ENCODE measurements around the gene APOA4.

DNA sequence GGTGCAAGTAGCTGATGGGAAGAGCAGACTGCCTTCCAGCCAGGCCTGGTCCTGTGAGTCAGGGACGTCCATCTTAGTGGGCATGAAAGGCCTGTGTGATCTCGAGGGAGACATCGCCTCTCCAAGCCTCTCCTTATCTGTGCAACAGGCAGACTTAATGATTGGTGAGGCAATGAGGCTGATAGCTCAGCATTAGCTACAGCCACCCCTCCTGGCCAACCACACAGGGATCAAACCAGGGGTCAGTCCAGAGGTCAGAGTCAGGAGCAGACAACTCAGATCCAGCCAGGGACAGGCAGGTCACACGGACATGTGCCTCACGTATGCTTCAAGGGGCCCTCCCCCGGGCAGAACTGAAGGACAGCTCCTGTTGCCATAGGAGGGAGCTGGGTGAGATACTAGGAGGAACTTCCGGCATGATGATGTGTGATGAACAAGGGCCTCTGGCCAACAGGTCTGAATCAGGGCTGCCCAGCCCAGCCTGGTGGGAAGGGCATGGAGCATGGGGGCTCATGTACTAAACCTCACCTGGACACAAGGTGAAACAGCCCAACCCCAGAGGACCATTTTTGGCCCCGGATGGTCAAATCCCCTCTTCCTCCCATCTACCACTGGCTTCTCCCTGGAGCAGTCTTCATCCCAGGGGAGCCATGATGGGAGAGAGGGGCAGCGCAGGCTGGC, 3.8 kb upstream of the APOA4 start:
- TF ChIP-seq NFIC (IDR thresholded peaks at IDR 0.05) (no peak), DPF2 (IDR thresholded peaks at IDR 0.05) (no peak), NFE2L1 (tag; IDR thresholded peaks at IDR 0.05; ENCODE audit: borderline replicate concordance, low read depth) (no peak), FOXP1 (CRISPR knock-in tag; IDR thresholded peaks at IDR 0.05) (no peak), TEAD4 (IDR thresholded peaks at IDR 0.05; ENCODE audit: low read length) (no peak), TEAD4 (CRISPR knock-in tag; IDR thresholded peaks at IDR 0.05; ENCODE audit: borderline replicate concordance) (no peak), POLR2A (conservative IDR thresholded peaks at IDR 0.05) (no peak), JUND (IDR thresholded peaks at IDR 0.05; ENCODE audit: borderline replicate concordance, low read depth, low read length) (no peak), JUND (tag; IDR thresholded peaks at IDR 0.05; ENCODE audit: borderline replicate concordance, low read depth, low read length) (no peak), ZFP30 (CRISPR knock-in tag; IDR thresholded peaks at IDR 0.05; ENCODE audit: borderline replicate concordance) (no peak), RB1 (IDR thresholded peaks at IDR 0.05; ENCODE audit: low read depth) (no peak)
- TF ChIP-seq, protein P1, sequence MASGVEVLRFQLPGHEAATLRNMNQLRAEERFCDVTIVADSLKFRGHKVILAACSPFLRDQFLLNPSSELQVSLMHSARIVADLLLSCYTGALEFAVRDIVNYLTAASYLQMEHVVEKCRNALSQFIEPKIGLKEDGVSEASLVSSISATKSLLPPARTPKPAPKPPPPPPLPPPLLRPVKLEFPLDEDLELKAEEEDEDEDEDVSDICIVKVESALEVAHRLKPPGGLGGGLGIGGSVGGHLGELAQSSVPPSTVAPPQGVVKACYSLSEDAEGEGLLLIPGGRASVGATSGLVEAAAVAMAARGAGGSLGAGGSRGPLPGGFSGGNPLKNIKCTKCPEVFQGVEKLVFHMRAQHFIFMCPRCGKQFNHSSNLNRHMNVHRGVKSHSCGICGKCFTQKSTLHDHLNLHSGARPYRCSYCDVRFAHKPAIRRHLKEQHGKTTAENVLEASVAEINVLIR (CRISPR knock-in tag; IDR thresholded peaks at IDR 0.05) = no peak
- TF ChIP-seq, protein P2, sequence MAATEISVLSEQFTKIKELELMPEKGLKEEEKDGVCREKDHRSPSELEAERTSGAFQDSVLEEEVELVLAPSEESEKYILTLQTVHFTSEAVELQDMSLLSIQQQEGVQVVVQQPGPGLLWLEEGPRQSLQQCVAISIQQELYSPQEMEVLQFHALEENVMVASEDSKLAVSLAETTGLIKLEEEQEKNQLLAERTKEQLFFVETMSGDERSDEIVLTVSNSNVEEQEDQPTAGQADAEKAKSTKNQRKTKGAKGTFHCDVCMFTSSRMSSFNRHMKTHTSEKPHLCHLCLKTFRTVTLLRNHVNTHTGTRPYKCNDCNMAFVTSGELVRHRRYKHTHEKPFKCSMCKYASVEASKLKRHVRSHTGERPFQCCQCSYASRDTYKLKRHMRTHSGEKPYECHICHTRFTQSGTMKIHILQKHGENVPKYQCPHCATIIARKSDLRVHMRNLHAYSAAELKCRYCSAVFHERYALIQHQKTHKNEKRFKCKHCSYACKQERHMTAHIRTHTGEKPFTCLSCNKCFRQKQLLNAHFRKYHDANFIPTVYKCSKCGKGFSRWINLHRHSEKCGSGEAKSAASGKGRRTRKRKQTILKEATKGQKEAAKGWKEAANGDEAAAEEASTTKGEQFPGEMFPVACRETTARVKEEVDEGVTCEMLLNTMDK (IDR thresholded peaks at IDR 0.05; ENCODE audit: borderline replicate concordance, insufficient read depth, low read depth, low read length, poor library complexity, severe bottlenecking) = no peak
- TF ChIP-seq, protein P3, sequence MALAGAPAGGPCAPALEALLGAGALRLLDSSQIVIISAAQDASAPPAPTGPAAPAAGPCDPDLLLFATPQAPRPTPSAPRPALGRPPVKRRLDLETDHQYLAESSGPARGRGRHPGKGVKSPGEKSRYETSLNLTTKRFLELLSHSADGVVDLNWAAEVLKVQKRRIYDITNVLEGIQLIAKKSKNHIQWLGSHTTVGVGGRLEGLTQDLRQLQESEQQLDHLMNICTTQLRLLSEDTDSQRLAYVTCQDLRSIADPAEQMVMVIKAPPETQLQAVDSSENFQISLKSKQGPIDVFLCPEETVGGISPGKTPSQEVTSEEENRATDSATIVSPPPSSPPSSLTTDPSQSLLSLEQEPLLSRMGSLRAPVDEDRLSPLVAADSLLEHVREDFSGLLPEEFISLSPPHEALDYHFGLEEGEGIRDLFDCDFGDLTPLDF (CRISPR knock-in tag; IDR thresholded peaks at IDR 0.05) = no peak
- TF ChIP-seq, protein P4, sequence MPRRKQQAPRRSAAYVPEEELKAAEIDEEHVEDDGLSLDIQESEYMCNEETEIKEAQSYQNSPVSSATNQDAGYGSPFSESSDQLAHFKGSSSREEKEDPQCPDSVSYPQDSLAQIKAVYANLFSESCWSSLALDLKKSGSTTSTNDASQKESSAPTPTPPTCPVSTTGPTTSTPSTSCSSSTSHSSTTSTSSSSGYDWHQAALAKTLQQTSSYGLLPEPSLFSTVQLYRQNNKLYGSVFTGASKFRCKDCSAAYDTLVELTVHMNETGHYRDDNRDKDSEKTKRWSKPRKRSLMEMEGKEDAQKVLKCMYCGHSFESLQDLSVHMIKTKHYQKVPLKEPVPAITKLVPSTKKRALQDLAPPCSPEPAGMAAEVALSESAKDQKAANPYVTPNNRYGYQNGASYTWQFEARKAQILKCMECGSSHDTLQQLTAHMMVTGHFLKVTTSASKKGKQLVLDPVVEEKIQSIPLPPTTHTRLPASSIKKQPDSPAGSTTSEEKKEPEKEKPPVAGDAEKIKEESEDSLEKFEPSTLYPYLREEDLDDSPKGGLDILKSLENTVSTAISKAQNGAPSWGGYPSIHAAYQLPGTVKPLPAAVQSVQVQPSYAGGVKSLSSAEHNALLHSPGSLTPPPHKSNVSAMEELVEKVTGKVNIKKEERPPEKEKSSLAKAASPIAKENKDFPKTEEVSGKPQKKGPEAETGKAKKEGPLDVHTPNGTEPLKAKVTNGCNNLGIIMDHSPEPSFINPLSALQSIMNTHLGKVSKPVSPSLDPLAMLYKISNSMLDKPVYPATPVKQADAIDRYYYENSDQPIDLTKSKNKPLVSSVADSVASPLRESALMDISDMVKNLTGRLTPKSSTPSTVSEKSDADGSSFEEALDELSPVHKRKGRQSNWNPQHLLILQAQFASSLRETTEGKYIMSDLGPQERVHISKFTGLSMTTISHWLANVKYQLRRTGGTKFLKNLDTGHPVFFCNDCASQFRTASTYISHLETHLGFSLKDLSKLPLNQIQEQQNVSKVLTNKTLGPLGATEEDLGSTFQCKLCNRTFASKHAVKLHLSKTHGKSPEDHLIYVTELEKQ (CRISPR knock-in tag; IDR thresholded peaks at IDR 0.05) = no peak
- TF ChIP-seq, protein P5, sequence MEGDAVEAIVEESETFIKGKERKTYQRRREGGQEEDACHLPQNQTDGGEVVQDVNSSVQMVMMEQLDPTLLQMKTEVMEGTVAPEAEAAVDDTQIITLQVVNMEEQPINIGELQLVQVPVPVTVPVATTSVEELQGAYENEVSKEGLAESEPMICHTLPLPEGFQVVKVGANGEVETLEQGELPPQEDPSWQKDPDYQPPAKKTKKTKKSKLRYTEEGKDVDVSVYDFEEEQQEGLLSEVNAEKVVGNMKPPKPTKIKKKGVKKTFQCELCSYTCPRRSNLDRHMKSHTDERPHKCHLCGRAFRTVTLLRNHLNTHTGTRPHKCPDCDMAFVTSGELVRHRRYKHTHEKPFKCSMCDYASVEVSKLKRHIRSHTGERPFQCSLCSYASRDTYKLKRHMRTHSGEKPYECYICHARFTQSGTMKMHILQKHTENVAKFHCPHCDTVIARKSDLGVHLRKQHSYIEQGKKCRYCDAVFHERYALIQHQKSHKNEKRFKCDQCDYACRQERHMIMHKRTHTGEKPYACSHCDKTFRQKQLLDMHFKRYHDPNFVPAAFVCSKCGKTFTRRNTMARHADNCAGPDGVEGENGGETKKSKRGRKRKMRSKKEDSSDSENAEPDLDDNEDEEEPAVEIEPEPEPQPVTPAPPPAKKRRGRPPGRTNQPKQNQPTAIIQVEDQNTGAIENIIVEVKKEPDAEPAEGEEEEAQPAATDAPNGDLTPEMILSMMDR (IDR thresholded peaks at IDR 0.05 in 2 of 3, conservative IDR thresholded peaks at IDR 0.05 in 1 of 3; ENCODE audit: insufficient read depth in 2 of 3, low read depth in 1 of 3, low read length in 3 of 3) = no peak
